DND-41 (cell line): ENCODE data around the gene OPCML.

ENCODE experiments used
- ATAC-seq: fragments of 200-7000 bp; cut with Tn5 transposase; 3 replicates; pipeline ENCODE4 v1.9.1; 2021; ENCODE audit warnings: low read depth; ENCODE audit not compliant: insufficient read depth
- DNase-seq: peaks from one replicate; pipeline ENCODE4 v3.0.0-alpha.2; 2020
- H2AFZ ChIP-seq: 2 replicates; pipeline ENCODE4 v1.6.0; 2012; ENCODE audit warnings: low read depth, low read length
- H3K27ac ChIP-seq: 2 replicates; pipeline ENCODE4 v1.5.1; 2012; ENCODE audit warnings: low read length, inconsistent platforms
- H3K27me3 ChIP-seq: fragments of 200-600 bp; sonication (generic); 2 replicates; pipeline ENCODE4 v1.6.0; 2012; ENCODE audit warnings: low read length, mild to moderate bottlenecking, inconsistent platforms; ENCODE audit not compliant: insufficient read depth, poor library complexity
- H3K36me3 ChIP-seq: 2 replicates; pipeline ENCODE4 v1.5.1; 2012; ENCODE audit warnings: low read length, inconsistent platforms; ENCODE audit not compliant: insufficient read depth
- H3K4me1 ChIP-seq: 2 replicates; pipeline ENCODE4 v1.5.1; 2012; ENCODE audit warnings: mild to moderate bottlenecking, low read length; ENCODE audit not compliant: insufficient read depth
- H3K4me2 ChIP-seq: 2 replicates; pipeline ENCODE4 v1.6.0; 2012; ENCODE audit warnings: mild to moderate bottlenecking, moderate library complexity, low read length, inconsistent platforms; ENCODE audit not compliant: insufficient read depth
- H3K4me3 ChIP-seq, 2 experiments: fragments of 200-600 bp in 1 of 2; shearing (Covaris generic) in 1 of 2; 2 replicates each; pipeline ENCODE4 v1.5.1; 2012 to 2016; ENCODE audit warnings: inconsistent platforms in 2 of 2, low read length in 2 of 2, mild to moderate bottlenecking in 2 of 2, low read depth in 1 of 2, moderate library complexity in 1 of 2
- H3K79me2 ChIP-seq: 2 replicates; pipeline ENCODE4 v1.6.0; 2012; ENCODE audit warnings: low read length, inconsistent platforms; ENCODE audit not compliant: insufficient read depth
- H3K9ac ChIP-seq: 2 replicates; pipeline ENCODE4 v1.6.0; 2012; ENCODE audit warnings: low read depth, mild to moderate bottlenecking, inconsistent platforms, low read length, moderate library complexity
- H3K9me3 ChIP-seq: 2 replicates; pipeline ENCODE4 v1.5.1; 2012; ENCODE audit warnings: low read length, moderate library complexity, mild to moderate bottlenecking, inconsistent platforms; ENCODE audit not compliant: insufficient read depth, severe bottlenecking
- H4K20me1 ChIP-seq: 2 replicates; pipeline ENCODE4 v1.6.0; 2012; ENCODE audit warnings: low read length; ENCODE audit not compliant: insufficient read depth
- EZH2 ChIP-seq: IDR thresholded peaks from 3 replicates; pipeline ENCODE4 v1.6.1; 2012; ENCODE audit warnings: borderline replicate concordance, low read depth, mild to moderate bottlenecking, moderate library complexity, low read length, inconsistent platforms; ENCODE audit not compliant: severe bottlenecking
- TF ChIP-seq, protein P1 (sequence below): IDR thresholded peaks from 2 replicates; pipeline ENCODE4 v1.5.1; 2012; ENCODE audit warnings: borderline replicate concordance, low read length, moderate library complexity, mild to moderate bottlenecking; ENCODE audit not compliant: poor library complexity, severe bottlenecking; ENCODE audit errors: extremely low read depth

OPCML gene

GRCh38 chr11:133500936-133501335 lies 31.4 kb downstream of the OPCML start:
- ATAC-seq (no peak), DNase-seq (no peak)
- no peak overlapping the region for H3K9ac ChIP-seq
- H3K4me2 ChIP-seq = no peak overlapping the region
- H4K20me1 ChIP-seq = no peaks in the 10 kb centered on the region
- no peaks in the 10 kb centered on the region for H3K79me2 ChIP-seq
- H3K27ac ChIP-seq = no peak overlapping the region
- no peak for TF ChIP-seq EZH2
- TF ChIP-seq, protein P1, sequence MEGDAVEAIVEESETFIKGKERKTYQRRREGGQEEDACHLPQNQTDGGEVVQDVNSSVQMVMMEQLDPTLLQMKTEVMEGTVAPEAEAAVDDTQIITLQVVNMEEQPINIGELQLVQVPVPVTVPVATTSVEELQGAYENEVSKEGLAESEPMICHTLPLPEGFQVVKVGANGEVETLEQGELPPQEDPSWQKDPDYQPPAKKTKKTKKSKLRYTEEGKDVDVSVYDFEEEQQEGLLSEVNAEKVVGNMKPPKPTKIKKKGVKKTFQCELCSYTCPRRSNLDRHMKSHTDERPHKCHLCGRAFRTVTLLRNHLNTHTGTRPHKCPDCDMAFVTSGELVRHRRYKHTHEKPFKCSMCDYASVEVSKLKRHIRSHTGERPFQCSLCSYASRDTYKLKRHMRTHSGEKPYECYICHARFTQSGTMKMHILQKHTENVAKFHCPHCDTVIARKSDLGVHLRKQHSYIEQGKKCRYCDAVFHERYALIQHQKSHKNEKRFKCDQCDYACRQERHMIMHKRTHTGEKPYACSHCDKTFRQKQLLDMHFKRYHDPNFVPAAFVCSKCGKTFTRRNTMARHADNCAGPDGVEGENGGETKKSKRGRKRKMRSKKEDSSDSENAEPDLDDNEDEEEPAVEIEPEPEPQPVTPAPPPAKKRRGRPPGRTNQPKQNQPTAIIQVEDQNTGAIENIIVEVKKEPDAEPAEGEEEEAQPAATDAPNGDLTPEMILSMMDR = no peak
- H3K36me3 ChIP-seq = no peaks in the 10 kb centered on the region
- no peaks in the 10 kb centered on the region for H3K4me1 ChIP-seq
- H3K9me3 ChIP-seq = no peaks in the 10 kb centered on the region
- no peak overlapping the region for H3K4me3 ChIP-seq
- H2AFZ ChIP-seq = no peak overlapping the region
- H3K27me3 ChIP-seq = peaks cover 24% of the 10 kb centered on the region

DNA sequence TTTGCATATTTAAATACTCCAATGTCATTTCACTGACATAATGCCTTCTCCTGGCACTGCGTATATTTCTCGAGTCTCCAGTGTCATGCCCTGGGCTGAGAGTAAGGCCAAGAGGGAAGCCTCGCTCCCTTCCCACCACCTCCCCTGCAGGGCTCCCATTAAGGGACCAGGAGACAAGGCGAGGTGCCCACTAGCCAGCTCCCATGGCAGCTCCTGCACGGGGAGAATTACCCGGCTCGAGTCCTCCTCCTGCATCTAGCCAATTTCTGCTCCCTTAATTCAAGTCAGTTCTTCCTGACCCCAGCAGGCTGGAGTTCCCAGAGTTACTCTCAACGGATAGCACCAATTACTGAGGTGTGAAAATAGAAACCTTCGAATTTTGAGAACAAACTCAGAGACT lies 31.9 kb downstream of the OPCML start:
- TF ChIP-seq EZH2 = no peak
- TF ChIP-seq, protein P1 = no peak
- no peak overlapping the region for H3K4me2 ChIP-seq
- no peak for ATAC-seq
- no peak overlapping the region for H3K9ac ChIP-seq
- no peaks in the 10 kb centered on the region for H4K20me1 ChIP-seq
- no peak for DNase-seq
- H3K4me1 ChIP-seq = no peaks in the 10 kb centered on the region
- H3K9me3 ChIP-seq = no peaks in the 10 kb centered on the region
- no peaks in the 10 kb centered on the region for H3K36me3 ChIP-seq
- H2AFZ ChIP-seq = no peak overlapping the region
- H3K4me3 ChIP-seq = no peak overlapping the region
- no peak overlapping the region for H3K27ac ChIP-seq
- no peaks in the 10 kb centered on the region for H3K79me2 ChIP-seq
- peaks cover 22% of the 10 kb centered on the region for H3K27me3 ChIP-seq

GRCh38 chr11:133498969-133499368 lies 33.3 kb downstream of the OPCML start:
- no peaks in the 10 kb centered on the region for H3K79me2 ChIP-seq
- TF ChIP-seq EZH2 = no peak
- TF ChIP-seq, protein P1 = no peak
- peaks cover 11% of the 10 kb centered on the region for H3K27me3 ChIP-seq
- no peak overlapping the region for H2AFZ ChIP-seq
- no peaks in the 10 kb centered on the region for H4K20me1 ChIP-seq
- H3K4me3 ChIP-seq = no peak overlapping the region
- H3K36me3 ChIP-seq = no peaks in the 10 kb centered on the region
- no peak overlapping the region for H3K4me2 ChIP-seq
- H3K4me1 ChIP-seq = no peaks in the 10 kb centered on the region
- no peak overlapping the region for H3K9ac ChIP-seq
- ATAC-seq (no peak), DNase-seq (no peak)
- H3K27ac ChIP-seq = no peak overlapping the region
- H3K9me3 ChIP-seq = no peaks in the 10 kb centered on the region
